Mucosa of descending colon (tissue), 3 donors: ENCODE measurements around the gene HNF1B. TPM values are rescaled to one million over a fixed set of nuclear protein-coding genes. Genes with fewer than 3 reads are reported as not detected.
A peak's percentile ranks its signal among the peaks of the same experiment; 100 is the strongest.

Experiments
- ATAC-seq: fragments of 200-7000 bp; cut with Tn5 transposase; one replicate; pipeline ENCODE4 v1.9.1; 2020; ENCODE audit warnings: mild to moderate bottlenecking, moderate library complexity
- DNase-seq, 3 donors: peaks; one replicate each; pipeline ENCODE4 v3.0.0-alpha.2; 2020
- H3K36me3 ChIP-seq: fragments of 200-600 bp; one replicate; pipeline ENCODE4 v1.8.0; 2021; ENCODE audit warnings: low read depth, mild to moderate bottlenecking
- H3K4me1 ChIP-seq: fragments of 200-600 bp; one replicate; pipeline ENCODE4 v1.8.0; 2021; ENCODE audit warnings: low read depth, mild to moderate bottlenecking
- H3K4me3 ChIP-seq: fragments of 200-600 bp; one replicate; pipeline ENCODE4 v1.8.0; 2021; ENCODE audit warnings: mild to moderate bottlenecking
- H3K9me3 ChIP-seq: fragments of 200-600 bp; one replicate; pipeline ENCODE4 v1.8.0; 2021; ENCODE audit warnings: mild to moderate bottlenecking
- intact Hi-C, 2 donors: fragments of 100-400 bp; cut with DNase I in 1 of 2; cut with micrococcal nuclease in 1 of 2; formaldehyde crosslinking; loops; one replicate each; pipeline versions ENCODE4 v1.11.0 to v1.11.1; 2022; cut with DNase I, micrococcal nuclease
- total RNA-seq, 3 donors: library from RNA; stranded (reverse); fragmentation: NEBNext Ultra II Directional in 2 of 3; extraction: Animal tissue kit (Norgen Biotek cat#: 25700) in 2 of 3; gene quantifications; one replicate each; pipeline versions ENCODE4 v1.2.1 to v1.2.4, GENCODE V29; 2021 to 2023
- TF ChIP-seq, protein P1 (sequence below): fragments of 200-600 bp; IDR thresholded peaks from one replicate; pipeline ENCODE4 v1.8.0; 2022; ENCODE audit warnings: antibody characterized with exemption, mild to moderate bottlenecking
- donor health status: DM: no; HTN: no; CAD: no; lungs with moderate emphysema.
- donor health status: DM: no; HTN: no; CAD: no.
- donor health status: DM: no; HTN: yes; CAD: no.

The HNF1B gene
- total RNA-seq, 3 donors from 2014 or later, result 21.1 to 54.6 (median 34.8) TPM

DNA sequence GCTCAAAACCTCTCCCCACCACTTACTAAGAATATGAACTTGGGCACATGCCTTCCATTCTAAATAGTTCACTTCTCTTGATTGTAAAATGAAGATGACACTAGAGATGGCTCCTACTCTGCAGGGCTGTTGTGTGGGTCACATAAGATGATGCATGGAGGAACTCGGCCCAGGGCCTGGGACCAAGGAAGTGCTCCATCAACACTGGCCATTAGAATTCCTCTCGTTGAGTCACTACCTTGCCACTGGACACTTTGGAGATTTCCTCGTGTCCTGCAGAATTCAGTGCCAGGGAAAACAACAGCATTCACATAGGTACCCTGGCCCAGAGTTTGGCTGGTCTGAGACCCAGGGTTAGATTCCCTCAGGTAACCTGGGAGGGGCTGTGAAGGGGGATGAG lies 18.6 kb downstream of the HNF1B start:
- ATAC-seq (peak; percentile 35), DNase-seq (no peak)
- H3K9me3 ChIP-seq, result no peaks in the 10 kb centered on the region
- peaks cover 45% of the 10 kb centered on the region for H3K4me1 ChIP-seq
- TF ChIP-seq, protein P1, sequence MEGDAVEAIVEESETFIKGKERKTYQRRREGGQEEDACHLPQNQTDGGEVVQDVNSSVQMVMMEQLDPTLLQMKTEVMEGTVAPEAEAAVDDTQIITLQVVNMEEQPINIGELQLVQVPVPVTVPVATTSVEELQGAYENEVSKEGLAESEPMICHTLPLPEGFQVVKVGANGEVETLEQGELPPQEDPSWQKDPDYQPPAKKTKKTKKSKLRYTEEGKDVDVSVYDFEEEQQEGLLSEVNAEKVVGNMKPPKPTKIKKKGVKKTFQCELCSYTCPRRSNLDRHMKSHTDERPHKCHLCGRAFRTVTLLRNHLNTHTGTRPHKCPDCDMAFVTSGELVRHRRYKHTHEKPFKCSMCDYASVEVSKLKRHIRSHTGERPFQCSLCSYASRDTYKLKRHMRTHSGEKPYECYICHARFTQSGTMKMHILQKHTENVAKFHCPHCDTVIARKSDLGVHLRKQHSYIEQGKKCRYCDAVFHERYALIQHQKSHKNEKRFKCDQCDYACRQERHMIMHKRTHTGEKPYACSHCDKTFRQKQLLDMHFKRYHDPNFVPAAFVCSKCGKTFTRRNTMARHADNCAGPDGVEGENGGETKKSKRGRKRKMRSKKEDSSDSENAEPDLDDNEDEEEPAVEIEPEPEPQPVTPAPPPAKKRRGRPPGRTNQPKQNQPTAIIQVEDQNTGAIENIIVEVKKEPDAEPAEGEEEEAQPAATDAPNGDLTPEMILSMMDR, result no peak
- intact Hi-C loops, result no loop called here
- no peak overlapping the region for H3K4me3 ChIP-seq
- H3K36me3 ChIP-seq, result no peaks in the 10 kb centered on the region

DNA sequence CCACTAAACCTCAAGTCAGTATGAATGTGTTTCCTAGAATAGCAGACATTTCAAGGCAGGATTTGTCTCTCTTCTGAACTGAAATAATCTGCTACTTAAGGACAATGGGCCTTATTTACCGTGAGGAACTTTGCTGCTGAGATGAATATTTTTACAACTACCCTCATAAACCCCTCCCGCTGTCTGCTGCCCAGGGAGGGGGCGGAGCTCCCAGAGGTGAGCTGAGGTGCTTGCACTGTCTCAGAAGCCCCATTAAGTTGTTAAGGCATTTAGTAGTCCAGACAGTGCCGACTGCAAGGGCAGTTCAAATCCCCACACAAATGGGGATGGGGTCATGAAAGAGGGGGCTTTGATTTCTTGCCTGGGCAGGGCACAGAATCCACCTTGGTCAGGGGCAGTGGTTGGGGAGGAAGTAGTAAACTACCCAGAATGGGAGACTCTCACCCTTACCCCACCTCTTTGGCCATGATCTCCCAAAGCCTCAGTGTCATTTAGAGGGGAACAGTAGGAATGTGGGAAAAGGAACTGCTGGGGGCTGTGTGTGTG lies 19.2 kb downstream of the HNF1B start:
- Histone ChIP-seq H3K36me3 (no peaks in the 10 kb centered on the region), H3K4me1 (peaks cover 49% of the 10 kb centered on the region), H3K9me3 (no peaks in the 10 kb centered on the region), H3K4me3 (no peak overlapping the region)
- peak; percentile 83 for DNase-seq
- ATAC-seq, result peak; percentile 74
- TF ChIP-seq, protein P1, result no peak
- intact Hi-C loops, result no loop called here

DNA sequence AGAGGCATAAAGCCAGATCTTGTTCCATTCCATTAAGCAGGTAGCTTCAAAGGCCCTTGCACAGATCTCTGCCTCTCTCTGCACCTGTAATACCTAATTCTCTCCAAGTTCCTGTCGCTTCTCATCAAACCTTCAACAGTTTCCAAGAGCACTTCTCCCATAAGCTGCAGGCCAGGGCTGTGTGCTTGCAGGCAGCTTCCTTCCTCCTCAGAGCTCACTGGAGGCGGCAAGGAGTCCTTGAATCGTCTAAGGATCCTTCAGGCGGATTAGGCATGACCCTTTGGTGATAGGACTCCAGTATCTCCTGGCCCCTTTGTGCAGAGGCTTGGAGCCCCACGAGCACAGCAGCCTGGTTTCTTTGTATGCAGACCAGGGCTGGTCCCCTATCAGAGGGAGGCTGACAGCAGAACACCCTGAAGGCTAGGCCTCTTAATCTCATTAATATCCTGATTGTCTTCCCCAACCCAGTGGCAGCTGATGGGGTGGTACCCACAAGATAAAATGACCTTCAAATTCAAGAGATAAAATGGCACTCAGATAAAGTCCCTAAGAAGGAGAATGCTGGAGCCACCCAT lies 19.8 kb downstream of the HNF1B start:
- H3K36me3 ChIP-seq, result no peaks in the 10 kb centered on the region
- intact Hi-C loops, result no loop called here
- H3K9me3 ChIP-seq, result no peaks in the 10 kb centered on the region
- H3K4me3 ChIP-seq, result no peak overlapping the region
- H3K4me1 ChIP-seq, result peaks cover 51% of the 10 kb centered on the region
- DNase-seq (no peak), ATAC-seq (no peak)
- TF ChIP-seq, protein P1, result no peak

DNA sequence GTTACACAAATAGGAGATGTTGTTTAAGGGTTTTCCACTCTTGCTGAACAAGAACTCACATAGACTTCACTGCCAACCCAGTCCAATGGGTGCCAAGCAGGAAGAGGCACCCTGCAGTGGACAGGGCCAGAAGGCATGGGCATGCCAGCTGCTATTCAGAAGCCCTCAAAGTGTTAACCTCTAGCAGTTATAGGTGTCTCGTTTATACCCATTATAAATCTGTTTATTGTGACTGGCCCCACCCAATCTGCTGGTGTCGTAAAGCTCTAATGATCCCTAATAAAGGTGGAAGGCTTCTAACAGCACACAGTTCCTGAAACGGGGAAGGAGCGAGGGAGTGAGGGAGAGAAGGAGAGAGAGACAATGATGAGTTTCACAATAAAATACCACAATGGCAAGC lies 23.9 kb downstream of the HNF1B start:
- Histone ChIP-seq H3K4me3 (no peak overlapping the region), H3K36me3 (no peaks in the 10 kb centered on the region), H3K9me3 (no peaks in the 10 kb centered on the region), H3K4me1 (peaks cover 69% of the 10 kb centered on the region)
- TF ChIP-seq, protein P1, result no peak
- ATAC-seq, result peak; percentile 81
- intact Hi-C loops, result no loop called here
- peak in 2 of 3 donors; percentile 66 to 86 for DNase-seq

DNA sequence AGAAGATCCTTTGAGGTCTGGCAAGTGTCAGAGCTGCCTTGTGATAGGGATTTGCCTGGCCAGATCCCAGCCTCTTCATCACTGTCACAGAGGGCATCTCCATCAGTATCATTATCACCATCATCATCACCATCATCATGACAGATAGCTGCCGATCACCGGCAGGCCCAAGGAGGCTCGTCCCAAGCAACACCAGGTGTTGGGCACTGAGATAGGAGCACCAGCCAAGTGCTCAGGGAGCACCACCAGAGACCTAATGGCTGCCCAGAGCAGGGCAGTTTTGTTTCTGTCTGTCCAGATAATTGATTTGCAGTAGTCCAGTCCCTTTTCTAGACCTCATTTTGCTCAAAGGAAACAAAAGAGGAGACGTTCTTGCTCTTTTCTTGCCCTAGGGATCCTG lies 25.0 kb downstream of the HNF1B start:
- no peaks in the 10 kb centered on the region for H3K9me3 ChIP-seq
- DNase-seq (no peak), ATAC-seq (no peak)
- no peaks in the 10 kb centered on the region for H3K36me3 ChIP-seq
- peaks cover 61% of the 10 kb centered on the region for H3K4me1 ChIP-seq
- intact Hi-C loops, result no loop called here
- TF ChIP-seq, protein P1, result no peak
- H3K4me3 ChIP-seq, result no peak overlapping the region
